DOHH2 (cell line): ENCODE results near the gene SIK3.

Source experiments
- H3F3A ChIP-seq: fragments of 200-600 bp; sonication (generic), shearing (Covaris generic); 2 replicates; pipeline ENCODE4 v1.6.0; 2016; ENCODE audit warnings: antibody characterized with exemption, mild to moderate bottlenecking; ENCODE audit not compliant: control insufficient read depth, insufficient read depth
- H3K27ac ChIP-seq: fragments of 200-600 bp; sonication (generic); 2 replicates; pipeline ENCODE4 v1.5.1; 2014; ENCODE audit warnings: low read depth, mild to moderate bottlenecking, low read length, moderate library complexity
- H3K27me3 ChIP-seq: fragments of 200-600 bp; sonication (generic); 2 replicates; pipeline ENCODE4 v1.6.1; 2014; ENCODE audit warnings: mild to moderate bottlenecking, low read length, mixed read lengths; ENCODE audit not compliant: control insufficient read depth
- H3K36me3 ChIP-seq: fragments of 200-600 bp; sonication (generic); 2 replicates; pipeline ENCODE4 v1.6.1; 2014; ENCODE audit warnings: mild to moderate bottlenecking, low read length, moderate library complexity, mixed read lengths; ENCODE audit not compliant: control insufficient read depth
- H3K4me1 ChIP-seq: fragments of 200-600 bp; sonication (generic); 2 replicates; pipeline ENCODE4 v1.6.1; 2014; ENCODE audit warnings: mild to moderate bottlenecking, low read length, mixed read lengths; ENCODE audit not compliant: control insufficient read depth
- H3K4me2 ChIP-seq: fragments of 200-600 bp; sonication (generic); 2 replicates; pipeline ENCODE4 v1.6.0; 2014; ENCODE audit warnings: mild to moderate bottlenecking, low read length, moderate library complexity
- H3K4me3 ChIP-seq: fragments of 200-600 bp; sonication (generic); 2 replicates; pipeline ENCODE4 v1.5.1; 2014; ENCODE audit warnings: mild to moderate bottlenecking, low read length, mixed read lengths
- H3K79me2 ChIP-seq: fragments of 200-600 bp; sonication (generic); 2 replicates; pipeline ENCODE4 v1.6.1; 2014; ENCODE audit warnings: mild to moderate bottlenecking, low read length, mixed read lengths; ENCODE audit not compliant: control insufficient read depth
- H3K9me2 ChIP-seq: fragments of 200-600 bp; sonication (generic); replicated peaks from 2 replicates; pipeline ENCODE4 v1.6.1; 2014; ENCODE audit warnings: mild to moderate bottlenecking, low read length, mixed read lengths; ENCODE audit not compliant: control insufficient read depth
- H3K9me3 ChIP-seq: fragments of 200-600 bp; sonication (generic); 2 replicates; pipeline ENCODE4 v1.6.1; 2014; ENCODE audit warnings: antibody characterized with exemption, low read length, mixed read lengths; ENCODE audit not compliant: control insufficient read depth, insufficient read depth
- H4K20me1 ChIP-seq: fragments of 200-600 bp; sonication (generic); 2 replicates; pipeline ENCODE4 v1.6.0; 2014; ENCODE audit warnings: low read depth, mild to moderate bottlenecking, antibody characterized with exemption, low read length, moderate library complexity; ENCODE audit not compliant: control insufficient read depth, insufficient read depth
- EZH2phosphoT487 ChIP-seq: fragments of 200-600 bp; sonication (generic); IDR thresholded peaks from 2 replicates; pipeline ENCODE4 v1.6.1; 2017; ENCODE audit warnings: borderline replicate concordance, mild to moderate bottlenecking, antibody characterized with exemption, low read length, moderate library complexity, mixed read lengths
- TF ChIP-seq, protein P1 (sequence below): fragments of 200-600 bp; sonication (generic); IDR thresholded peaks from one replicate; pipeline ENCODE4 v1.5.1; 2014; ENCODE audit warnings: antibody characterized with exemption, mild to moderate bottlenecking, low read depth, low read length; ENCODE audit not compliant: poor library complexity, severe bottlenecking

The SIK3 gene

DNA sequence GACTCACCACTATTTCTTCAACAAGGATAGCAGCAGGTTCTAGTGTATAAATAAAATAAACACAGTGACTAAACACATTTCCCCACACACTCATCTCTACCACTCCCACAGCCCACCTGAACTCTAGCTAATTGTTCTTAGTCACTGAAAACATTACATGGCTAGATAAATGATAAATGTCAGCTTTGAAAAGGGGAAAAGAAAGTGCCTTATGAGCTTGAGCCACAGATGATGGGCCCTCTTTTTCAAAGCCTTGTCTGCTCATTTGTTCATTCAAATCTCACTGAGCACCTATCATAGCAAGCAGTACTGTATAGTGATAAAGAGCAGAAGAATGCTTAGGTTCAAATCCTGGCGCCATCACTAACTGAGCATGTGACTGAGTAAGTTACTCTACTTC, 58.3 kb downstream of the SIK3 start:
- no peaks in the 10 kb centered on the region for H3K9me2 ChIP-seq
- no peaks in the 10 kb centered on the region for H3F3A ChIP-seq
- H3K79me2 ChIP-seq = peaks cover 81% of the 10 kb centered on the region
- H3K27ac ChIP-seq = no peak overlapping the region
- H3K4me1 ChIP-seq = peaks cover 46% of the 10 kb centered on the region
- H3K36me3 ChIP-seq = no peaks in the 10 kb centered on the region
- H3K4me2 ChIP-seq = no peak overlapping the region; the same call in 1 of the 2 replicates
- no peaks in the 10 kb centered on the region for H3K27me3 ChIP-seq
- no peak overlapping the region for H3K4me3 ChIP-seq
- TF ChIP-seq, protein P1, sequence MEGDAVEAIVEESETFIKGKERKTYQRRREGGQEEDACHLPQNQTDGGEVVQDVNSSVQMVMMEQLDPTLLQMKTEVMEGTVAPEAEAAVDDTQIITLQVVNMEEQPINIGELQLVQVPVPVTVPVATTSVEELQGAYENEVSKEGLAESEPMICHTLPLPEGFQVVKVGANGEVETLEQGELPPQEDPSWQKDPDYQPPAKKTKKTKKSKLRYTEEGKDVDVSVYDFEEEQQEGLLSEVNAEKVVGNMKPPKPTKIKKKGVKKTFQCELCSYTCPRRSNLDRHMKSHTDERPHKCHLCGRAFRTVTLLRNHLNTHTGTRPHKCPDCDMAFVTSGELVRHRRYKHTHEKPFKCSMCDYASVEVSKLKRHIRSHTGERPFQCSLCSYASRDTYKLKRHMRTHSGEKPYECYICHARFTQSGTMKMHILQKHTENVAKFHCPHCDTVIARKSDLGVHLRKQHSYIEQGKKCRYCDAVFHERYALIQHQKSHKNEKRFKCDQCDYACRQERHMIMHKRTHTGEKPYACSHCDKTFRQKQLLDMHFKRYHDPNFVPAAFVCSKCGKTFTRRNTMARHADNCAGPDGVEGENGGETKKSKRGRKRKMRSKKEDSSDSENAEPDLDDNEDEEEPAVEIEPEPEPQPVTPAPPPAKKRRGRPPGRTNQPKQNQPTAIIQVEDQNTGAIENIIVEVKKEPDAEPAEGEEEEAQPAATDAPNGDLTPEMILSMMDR = no peak
- no peak for TF ChIP-seq EZH2phosphoT487
- peaks cover 3% of the 10 kb centered on the region; the same call in 1 of the 2 replicates for H4K20me1 ChIP-seq
- H3K9me3 ChIP-seq = no peaks in the 10 kb centered on the region

DNA sequence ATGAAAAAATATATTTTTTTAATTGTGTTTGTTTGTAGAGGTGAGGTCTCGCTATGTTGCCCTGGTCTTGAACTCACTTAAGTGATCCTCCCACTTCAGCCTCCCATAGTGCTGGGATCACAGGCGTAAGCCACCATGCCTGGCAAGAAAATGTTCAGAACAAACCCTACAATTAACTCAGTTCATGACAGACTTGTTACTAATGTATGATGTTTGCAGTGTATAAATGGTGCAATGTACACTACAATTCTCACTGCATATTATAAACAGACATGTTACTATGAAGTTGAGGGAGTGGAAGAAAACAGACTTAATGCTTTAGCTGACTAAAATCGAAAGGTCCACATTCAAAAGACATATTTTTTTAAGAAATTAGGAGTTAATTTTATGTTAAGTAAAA, 59.0 kb downstream of the SIK3 start:
- Histone ChIP-seq H3K27ac (no peak overlapping the region), H4K20me1 (peaks cover 3% of the 10 kb centered on the region; the same call in 1 of the 2 replicates), H3K4me1 (peaks cover 42% of the 10 kb centered on the region), H3K4me3 (no peak overlapping the region), H3K9me3 (no peaks in the 10 kb centered on the region), H3K4me2 (no peak overlapping the region), H3K27me3 (no peaks in the 10 kb centered on the region), H3K9me2 (no peaks in the 10 kb centered on the region), H3F3A (no peaks in the 10 kb centered on the region), H3K36me3 (no peaks in the 10 kb centered on the region), H3K79me2 (peaks cover 81% of the 10 kb centered on the region)
- TF ChIP-seq EZH2phosphoT487 = no peak
- TF ChIP-seq, protein P1 = no peak

DNA sequence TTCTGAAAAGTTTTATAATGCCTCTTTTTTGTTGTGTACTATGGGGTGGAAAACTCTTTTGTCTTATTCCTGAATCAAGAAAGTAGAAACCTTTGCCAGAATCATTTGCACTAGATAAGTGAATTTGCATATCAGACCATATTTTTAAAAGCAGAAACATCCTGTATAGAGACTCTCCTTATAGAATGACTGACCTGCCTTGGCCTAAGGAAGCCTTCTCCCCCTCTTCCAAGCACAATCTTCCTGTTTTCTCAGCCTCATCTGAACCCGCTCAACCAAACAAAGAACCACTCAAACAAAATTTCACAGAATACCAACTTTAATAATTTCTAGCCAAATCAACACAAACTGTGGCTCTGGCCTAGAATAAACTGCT, 60.3 kb downstream of the SIK3 start:
- no peaks in the 10 kb centered on the region for H3K36me3 ChIP-seq
- peak overlapping the region; percentile 49 for H3K4me3 ChIP-seq
- no peaks in the 10 kb centered on the region for H3F3A ChIP-seq
- TF ChIP-seq, protein P1 = no peak
- no peak for TF ChIP-seq EZH2phosphoT487
- peaks cover 82% of the 10 kb centered on the region for H3K79me2 ChIP-seq
- H3K4me2 ChIP-seq = peak overlapping the region; percentile 49
- H4K20me1 ChIP-seq = peaks cover 3% of the 10 kb centered on the region; the same call in 1 of the 2 replicates
- no peaks in the 10 kb centered on the region for H3K27me3 ChIP-seq
- peak overlapping the region; percentile 42 for H3K27ac ChIP-seq
- H3K9me2 ChIP-seq = no peaks in the 10 kb centered on the region
- H3K4me1 ChIP-seq = peaks cover 36% of the 10 kb centered on the region
- H3K9me3 ChIP-seq = no peaks in the 10 kb centered on the region
